Measurements from ENCODE around the gene AHCY.
"Not testable (repeated sequence)": the region's sequence is repeated elsewhere in the genome, so short reads cannot be mapped to it uniquely, and the experiment has no call there.

Gene AHCY

GRCh38 chr20:34343458-34344211, 40.5 kb upstream of the AHCY start:
- no peak for TF ChIP-seq CTCF (IDR thresholded peaks at IDR 0.05; ENCODE audit: low read depth, low read length)
- H3K4me3 ChIP-seq (ENCODE audit: low read depth, low read length) = no peak overlapping the region
- in situ Hi-C loops (cut with HindIII; ENCODE audit: low sequenced_read_pairs) = no loop called here
- no peak for DNase-seq (ENCODE audit: low read depth, low spot score)

- H3K4me3 ChIP-seq (ENCODE audit: low read depth, low read length); in situ Hi-C loops (cut with HindIII; ENCODE audit: low sequenced_read_pairs); DNase-seq (ENCODE audit: low read depth, low spot score): not testable (repeated sequence)
These were observed 38.0 kb upstream of the AHCY start for GRCh38 chr20:34341199-34341598.

- DNase-seq (ENCODE audit: low read depth, low spot score); in situ Hi-C loops (cut with HindIII; ENCODE audit: low sequenced_read_pairs); H3K4me3 ChIP-seq (ENCODE audit: low read depth, low read length): not testable (repeated sequence)
These were observed 37.6 kb upstream of the AHCY start for GRCh38 chr20:34340726-34341125.

- no peak for DNase-seq (ENCODE audit: low read depth, low spot score)
- in situ Hi-C loops (cut with HindIII; ENCODE audit: low sequenced_read_pairs) = no loop called here
- no peak overlapping the region for H3K4me3 ChIP-seq (ENCODE audit: low read depth, low read length)
- no peak for TF ChIP-seq CTCF (IDR thresholded peaks at IDR 0.05; ENCODE audit: low read depth, low read length)
These were observed 35.0 kb upstream of the AHCY start for GRCh38 chr20:34337982-34338726.

- in situ Hi-C loops (cut with HindIII; ENCODE audit: low sequenced_read_pairs) = no loop called here
- DNase-seq (ENCODE audit: low read depth, low spot score) = no peak
- H3K4me3 ChIP-seq (ENCODE audit: low read depth, low read length) = no peak overlapping the region
- no peak for TF ChIP-seq CTCF (IDR thresholded peaks at IDR 0.05; ENCODE audit: low read depth, low read length)
These were observed 34.4 kb upstream of the AHCY start for GRCh38 chr20:34337544-34337943.

GRCh38 chr20:34334654-34335407, 31.7 kb upstream of the AHCY start:
- no peak for DNase-seq (ENCODE audit: low read depth, low spot score)
- H3K4me3 ChIP-seq (ENCODE audit: low read depth, low read length) = no peak overlapping the region
- in situ Hi-C loops (cut with HindIII; ENCODE audit: low sequenced_read_pairs) = no loop called here
- no peak for TF ChIP-seq CTCF (IDR thresholded peaks at IDR 0.05; ENCODE audit: low read depth, low read length)

- no peak for TF ChIP-seq CTCF (IDR thresholded peaks at IDR 0.05; ENCODE audit: low read depth, low read length)
- in situ Hi-C loops (cut with HindIII; ENCODE audit: low sequenced_read_pairs) = no loop called here
- no peak for DNase-seq (ENCODE audit: low read depth, low spot score)
- H3K4me3 ChIP-seq (ENCODE audit: low read depth, low read length) = no peak overlapping the region
These were observed 30.6 kb upstream of the AHCY start for GRCh38 chr20:34333786-34334185.

Data from astrocyte of the spinal cord (primary cell).